ENCODE data around the gene DUSP1.

DNA sequence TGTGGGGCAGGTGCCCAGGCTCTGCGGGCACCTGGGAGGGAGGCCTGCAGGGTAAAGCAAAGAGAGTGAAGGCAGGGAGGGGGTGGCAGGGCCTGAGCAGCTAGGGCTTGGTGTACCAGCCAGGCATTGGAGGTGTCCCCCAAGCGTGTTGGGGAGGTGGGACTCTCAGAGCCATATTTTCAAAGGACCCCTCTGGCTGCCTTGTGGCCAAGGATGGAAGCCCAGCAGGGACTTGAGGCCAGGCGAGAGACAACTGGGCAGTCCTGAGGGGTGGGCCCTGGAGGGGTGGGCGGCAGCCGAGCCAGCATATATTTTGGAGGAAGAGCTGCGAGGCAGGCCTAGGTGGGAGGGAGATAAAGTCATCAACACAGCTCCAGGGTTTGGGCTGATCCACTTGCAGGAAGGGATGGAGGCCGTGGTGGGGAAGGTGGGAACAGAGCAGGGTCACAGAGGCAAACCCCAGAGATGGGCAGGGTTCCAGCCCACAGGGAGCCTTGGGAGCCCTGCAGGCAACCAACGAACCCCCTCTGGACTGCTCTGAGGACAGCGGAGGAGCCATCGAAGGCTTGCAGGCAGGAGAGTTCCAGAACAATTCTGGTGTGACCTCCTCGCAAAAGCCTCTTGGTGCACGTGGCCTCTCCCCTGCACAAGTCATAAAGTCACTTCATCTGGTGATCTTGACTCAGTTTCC lies 35.7 kb downstream of the DUSP1 start:
- TF ChIP-seq, protein P1, sequence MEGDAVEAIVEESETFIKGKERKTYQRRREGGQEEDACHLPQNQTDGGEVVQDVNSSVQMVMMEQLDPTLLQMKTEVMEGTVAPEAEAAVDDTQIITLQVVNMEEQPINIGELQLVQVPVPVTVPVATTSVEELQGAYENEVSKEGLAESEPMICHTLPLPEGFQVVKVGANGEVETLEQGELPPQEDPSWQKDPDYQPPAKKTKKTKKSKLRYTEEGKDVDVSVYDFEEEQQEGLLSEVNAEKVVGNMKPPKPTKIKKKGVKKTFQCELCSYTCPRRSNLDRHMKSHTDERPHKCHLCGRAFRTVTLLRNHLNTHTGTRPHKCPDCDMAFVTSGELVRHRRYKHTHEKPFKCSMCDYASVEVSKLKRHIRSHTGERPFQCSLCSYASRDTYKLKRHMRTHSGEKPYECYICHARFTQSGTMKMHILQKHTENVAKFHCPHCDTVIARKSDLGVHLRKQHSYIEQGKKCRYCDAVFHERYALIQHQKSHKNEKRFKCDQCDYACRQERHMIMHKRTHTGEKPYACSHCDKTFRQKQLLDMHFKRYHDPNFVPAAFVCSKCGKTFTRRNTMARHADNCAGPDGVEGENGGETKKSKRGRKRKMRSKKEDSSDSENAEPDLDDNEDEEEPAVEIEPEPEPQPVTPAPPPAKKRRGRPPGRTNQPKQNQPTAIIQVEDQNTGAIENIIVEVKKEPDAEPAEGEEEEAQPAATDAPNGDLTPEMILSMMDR (IDR thresholded peaks at IDR 0.05), result no peak
- no peak for TF ChIP-seq POLR2A (IDR thresholded peaks at IDR 0.05)

All from testis (tissue), 2 donors.